ENCODE data around the gene BCKDHB.

DNA sequence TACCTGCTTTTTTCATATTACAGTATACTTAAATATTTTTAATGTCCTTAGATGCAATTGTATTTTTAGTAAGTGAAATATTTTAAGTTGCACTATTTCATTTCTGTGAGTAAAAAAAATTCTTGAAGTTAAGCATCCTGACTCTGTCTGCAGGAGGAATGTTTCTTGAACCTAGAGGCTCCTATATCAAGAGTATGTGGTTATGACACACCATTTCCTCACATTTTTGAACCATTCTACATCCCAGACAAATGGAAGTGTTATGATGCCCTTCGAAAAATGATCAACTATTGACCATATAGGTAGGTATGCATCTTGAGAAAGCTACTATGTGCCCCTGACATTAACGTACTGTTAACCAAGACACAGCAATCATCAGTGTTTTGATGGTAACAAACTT is 237.0 kb downstream of the BCKDHB start:
- TF ChIP-seq, protein P1, sequence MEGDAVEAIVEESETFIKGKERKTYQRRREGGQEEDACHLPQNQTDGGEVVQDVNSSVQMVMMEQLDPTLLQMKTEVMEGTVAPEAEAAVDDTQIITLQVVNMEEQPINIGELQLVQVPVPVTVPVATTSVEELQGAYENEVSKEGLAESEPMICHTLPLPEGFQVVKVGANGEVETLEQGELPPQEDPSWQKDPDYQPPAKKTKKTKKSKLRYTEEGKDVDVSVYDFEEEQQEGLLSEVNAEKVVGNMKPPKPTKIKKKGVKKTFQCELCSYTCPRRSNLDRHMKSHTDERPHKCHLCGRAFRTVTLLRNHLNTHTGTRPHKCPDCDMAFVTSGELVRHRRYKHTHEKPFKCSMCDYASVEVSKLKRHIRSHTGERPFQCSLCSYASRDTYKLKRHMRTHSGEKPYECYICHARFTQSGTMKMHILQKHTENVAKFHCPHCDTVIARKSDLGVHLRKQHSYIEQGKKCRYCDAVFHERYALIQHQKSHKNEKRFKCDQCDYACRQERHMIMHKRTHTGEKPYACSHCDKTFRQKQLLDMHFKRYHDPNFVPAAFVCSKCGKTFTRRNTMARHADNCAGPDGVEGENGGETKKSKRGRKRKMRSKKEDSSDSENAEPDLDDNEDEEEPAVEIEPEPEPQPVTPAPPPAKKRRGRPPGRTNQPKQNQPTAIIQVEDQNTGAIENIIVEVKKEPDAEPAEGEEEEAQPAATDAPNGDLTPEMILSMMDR (IDR thresholded peaks at IDR 0.05), result no peak
- TF ChIP-seq POLR2A (IDR thresholded peaks at IDR 0.05), result no peak
- no peak for TF ChIP-seq POLR2AphosphoS5 (IDR thresholded peaks at IDR 0.05)
- no peak for TF ChIP-seq EP300 (IDR thresholded peaks at IDR 0.05)

All from upper lobe of left lung (tissue), 4 donors.